Smooth muscle cell of the brain vasculature (primary cell): Measurements from ENCODE around the gene NEUROD6.

ENCODE experiments used
- DNase-seq: peaks from one replicate; pipeline ENCODE4 v3.0.0-alpha.2; 2012; ENCODE audit warnings: low read depth, low spot score

NEUROD6 gene

DNA sequence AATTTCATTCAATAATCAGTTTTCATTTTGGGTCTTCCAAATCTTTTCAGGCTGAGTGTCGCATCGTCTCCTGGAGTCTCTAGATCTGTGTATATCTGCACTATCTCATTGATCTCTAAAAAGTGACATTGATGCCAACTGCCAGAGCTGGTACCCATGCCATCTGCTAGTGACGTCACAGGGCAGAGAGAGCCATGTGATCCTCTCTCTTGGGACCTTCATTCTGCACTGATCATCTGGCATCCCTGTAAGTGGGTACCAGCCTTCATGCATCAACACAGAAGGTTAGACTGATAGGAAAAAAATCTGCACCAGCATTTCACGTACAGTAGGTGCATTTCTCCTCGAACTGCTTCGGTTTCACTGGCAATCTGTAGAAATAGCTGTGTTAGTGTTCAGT lies at the start of gene NEUROD6:
Gene NEUROD6 (minus strand): TSS at position 124 of the 400 bp plus-strand sequence. CDS start 1,458 bp downstream, outside the sequence.
- DNase-seq: no peak

DNA sequence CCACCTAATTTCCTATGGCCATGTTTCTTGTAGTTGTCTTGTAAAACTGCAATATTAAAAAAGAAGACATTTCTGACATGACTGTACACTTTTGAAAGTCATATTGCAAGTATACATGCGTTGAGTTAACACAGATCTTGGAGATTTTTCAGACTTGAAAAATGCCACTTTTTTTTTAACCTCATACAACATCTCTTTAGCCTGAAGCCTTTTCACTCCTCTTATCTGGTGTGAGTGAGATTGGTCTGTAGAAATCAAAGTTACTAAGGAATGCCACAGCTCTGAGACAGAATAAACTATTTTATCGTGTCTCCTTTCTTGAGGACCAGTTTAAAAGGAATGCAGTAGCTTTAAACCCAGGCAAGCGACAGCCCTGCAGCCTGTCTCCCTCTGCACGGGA lies 43.9 kb upstream of the NEUROD6 start:
- DNase-seq: no peak

GRCh38 chr7:31382722-31383121 lies 42.2 kb upstream of the NEUROD6 start:
- DNase-seq: no peak

DNA sequence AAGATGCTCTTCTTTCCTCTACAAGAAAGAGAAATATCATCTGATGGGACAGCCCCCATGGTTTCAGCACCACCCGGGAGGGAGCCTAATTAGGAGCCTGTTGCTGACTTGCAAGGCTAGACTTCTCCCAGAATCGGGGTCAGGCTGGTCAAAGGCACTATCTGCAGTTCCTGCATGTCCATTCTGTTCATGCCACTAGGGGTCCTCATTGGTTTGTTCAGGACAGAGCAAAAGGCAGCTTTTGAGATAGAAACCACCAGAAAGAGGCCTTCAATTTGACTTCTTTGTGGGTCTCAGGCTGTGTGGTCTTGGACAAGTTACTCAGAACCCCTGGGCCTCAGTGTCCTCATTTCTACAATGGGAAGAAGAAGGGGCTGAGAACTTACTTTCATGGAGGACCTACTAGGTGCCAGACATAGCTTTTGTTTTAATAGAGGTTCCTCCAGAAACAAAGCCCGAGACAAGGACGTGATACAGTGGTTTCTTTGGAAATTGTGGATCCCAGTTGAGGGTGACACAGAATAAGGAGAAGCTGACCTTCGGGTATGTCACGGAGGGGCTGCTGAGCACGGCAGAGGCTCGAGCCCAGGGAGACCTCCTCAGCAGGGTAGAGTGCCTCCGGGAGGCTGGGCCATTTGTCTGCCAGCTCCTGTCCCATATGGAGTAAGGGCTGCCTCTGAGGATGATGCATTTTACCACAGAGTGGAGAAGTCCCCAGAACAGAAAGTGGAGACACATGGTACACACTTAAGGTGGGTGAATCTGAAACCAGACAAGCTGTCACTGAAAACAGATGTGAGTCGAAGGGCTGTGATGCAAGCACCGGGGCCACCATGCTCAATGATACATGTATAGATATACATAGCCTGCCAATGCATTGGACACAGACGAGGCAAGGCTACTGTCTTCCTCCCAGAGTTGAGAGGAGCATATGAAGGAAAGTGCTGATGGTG lies 33.1 kb upstream of the NEUROD6 start:
- DNase-seq: no peak

DNA sequence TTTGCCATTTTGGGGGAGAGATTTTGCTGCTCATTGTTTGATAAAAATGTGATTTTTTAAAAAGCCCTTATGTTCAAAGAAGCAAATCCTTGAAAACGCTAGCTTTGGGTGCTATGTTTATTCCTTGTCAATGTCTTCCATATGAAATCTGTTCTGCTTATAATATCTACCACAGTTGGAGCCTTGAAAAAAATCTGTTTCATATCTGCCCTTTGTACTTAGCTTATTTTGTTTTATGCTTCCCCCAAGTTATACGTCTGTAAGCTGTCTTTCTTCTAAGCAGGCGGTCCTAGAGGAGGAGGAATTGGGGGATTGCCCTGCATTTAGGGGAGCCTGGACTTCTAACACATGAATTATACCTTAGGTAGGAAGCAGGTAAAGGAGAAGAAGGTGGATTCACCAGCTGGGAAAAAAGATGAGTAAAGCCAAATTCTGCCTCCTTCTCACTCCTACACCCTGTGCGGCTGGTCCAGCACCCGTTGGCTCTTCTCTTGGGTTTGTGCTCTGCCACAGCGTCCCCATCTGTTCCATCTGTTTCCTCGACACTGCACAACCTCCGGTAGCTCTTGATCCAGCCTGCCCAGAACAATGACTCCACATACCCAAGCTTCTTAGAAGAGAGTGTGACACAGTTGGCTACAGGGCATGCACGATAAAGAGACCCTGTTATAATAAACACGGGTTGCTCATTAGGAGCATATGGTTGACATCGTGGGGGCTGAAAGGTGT lies 31.9 kb upstream of the NEUROD6 start:
- no peak for DNase-seq

DNA sequence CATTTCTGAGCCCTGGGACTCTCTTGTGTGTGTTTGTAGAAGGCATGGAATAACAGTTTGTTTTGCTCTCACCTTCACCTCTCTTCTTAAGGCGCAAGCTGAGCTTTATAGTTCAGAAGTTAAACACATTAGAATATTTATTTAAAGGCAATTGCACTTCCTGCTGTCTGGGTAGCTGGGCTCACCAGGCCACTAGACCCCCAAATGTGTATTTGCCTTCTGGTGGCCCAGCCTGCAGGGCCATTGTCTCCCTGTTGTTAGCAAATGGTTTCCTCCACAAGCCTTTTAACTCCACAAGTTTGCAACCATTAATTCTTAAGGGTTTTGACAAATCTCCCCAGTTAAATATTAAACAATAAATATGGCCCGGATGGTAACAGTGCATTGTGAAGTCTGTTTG lies 31.1 kb upstream of the NEUROD6 start:
- DNase-seq: no peak

- no peak for DNase-seq
These were observed 30.1 kb upstream of the NEUROD6 start for GRCh38 chr7:31370609-31371008.

GRCh38 chr7:31368620-31369019 lies 28.1 kb upstream of the NEUROD6 start:
- no peak for DNase-seq

DNA sequence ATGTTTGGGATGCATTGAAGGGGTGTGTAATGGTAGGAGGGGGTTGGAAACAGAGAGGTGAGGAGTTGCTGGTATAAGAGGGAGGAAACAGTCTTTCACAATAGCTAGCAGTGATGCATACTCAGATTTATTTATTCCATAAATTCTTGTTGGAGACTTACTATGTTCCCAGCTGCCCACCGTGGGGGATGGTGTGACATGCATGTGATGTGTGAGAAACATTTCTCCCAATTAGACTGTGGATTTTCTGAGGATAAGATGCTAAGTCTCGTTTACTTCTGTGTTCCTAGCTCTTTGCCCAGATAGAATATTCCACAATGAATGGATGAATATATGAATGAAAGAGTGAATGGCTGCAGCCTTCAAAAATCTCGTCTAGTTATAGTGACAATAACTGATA lies 23.0 kb upstream of the NEUROD6 start:
- no peak for DNase-seq

DNA sequence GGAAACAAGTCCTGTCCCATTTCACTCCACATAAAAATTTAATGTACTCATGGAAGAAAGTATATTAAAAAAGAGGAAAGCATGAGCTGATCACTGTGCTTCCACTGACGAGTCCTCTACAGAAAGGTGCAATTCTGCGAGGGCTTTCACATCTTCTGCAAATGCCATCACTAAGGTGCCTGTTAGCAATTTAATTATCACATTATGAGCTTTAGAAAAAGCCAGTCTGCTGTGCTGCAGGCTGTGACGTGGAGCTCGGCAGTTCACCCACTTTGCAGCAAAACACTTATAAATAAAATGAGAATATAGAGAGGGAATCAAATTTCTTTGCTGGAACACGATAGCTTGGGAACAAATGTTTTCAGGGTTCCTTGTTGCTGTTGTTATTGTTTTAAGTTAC lies 22.5 kb upstream of the NEUROD6 start:
- no peak for DNase-seq

DNA sequence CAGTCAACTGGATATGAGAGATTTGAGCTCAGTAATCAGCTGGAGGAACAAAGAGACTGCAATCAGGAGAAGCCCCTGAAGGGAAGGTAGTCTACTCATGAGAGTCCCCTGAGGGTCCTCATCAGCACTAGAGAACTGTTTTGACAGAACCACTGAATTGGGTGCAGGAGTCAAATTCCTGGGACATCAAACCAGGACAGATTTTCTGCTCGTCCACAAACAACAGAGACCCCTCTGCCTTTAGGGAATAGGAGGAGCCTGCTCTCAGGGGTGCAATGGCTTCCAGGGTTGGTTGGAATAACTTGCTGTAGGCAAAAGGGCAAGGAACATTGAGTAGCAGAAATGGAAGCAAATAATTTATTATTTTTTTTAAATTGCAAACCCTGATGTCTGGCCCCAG lies 21.9 kb upstream of the NEUROD6 start:
- no peak for DNase-seq

GRCh38 chr7:31358467-31358866 lies 17.9 kb upstream of the NEUROD6 start:
- DNase-seq: no peak

GRCh38 chr7:31345421-31345820 lies 4.9 kb upstream of the NEUROD6 start:
- no peak for DNase-seq

DNA sequence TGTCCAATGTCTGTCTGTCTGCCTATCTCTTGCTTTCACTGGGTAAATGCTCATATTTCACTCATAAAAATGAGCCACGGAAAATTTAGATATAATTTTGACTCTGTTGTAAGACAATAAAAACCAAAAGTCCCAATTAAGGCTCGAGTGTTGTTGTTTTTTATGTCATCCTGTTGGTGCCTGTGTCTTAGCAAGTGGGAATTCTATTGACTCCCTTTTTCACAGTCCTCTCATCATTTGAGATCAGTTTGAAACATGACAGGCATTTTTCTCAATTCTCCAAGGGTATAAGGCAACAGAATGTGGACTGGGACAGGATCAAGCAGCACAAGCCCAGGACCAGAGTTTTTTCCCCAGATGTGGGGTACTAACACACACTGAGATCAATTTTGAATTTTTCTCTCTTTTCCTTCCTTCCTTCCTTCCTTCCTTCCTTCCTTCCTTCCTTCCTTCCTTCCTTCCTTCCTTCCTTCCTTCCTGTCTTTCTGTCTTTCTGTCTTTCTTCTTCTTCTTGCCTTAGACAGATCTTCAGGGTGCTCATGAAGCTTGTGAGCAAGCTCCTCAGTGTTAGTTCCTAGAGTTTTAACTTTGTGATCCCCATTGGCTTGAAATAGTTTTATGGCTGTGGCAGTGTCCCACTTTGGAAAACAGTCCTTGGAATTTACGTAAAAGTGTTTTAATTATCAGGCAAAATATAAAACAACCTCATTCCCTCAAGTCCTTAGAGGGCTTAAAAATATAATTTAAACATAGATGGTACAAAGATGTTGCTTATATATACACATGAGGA lies 3.2 kb upstream of the NEUROD6 start:
- no peak for DNase-seq

GRCh38 chr7:31341141-31341540 lies 615 bp upstream of the NEUROD6 start:
- no peak for DNase-seq

GRCh38 chr7:31340051-31340450 lies 475 bp downstream of the NEUROD6 start:
- DNase-seq: no peak

GRCh38 chr7:31338706-31339105 lies 1.8 kb downstream of the NEUROD6 start:
- DNase-seq: no peak

DNA sequence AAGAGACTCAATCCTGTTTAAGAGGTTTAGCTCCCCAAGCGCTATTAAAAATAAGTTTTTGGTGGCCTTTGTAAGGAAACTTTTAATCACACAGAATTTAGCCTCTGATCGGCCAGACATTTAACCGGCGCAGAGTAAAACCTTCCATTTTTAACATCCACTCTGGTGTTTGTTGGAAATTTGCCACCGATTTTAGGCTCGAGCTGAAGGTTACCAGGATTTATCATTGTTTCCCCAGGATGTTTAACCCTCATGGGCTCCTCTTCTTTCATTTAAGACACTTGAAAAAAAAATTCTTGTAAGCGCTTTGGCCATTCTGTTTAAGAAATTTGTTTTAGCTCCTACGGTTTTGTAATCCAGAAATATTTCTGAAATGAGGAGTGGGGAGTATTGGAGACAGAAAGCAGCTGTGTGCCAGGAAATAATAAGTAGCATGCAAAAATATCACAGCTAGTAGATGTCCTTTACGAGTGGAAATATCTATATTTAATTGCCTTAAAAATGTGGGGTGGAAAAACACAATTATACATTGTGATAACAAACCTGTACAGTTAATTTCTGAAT lies 3.4 kb downstream of the NEUROD6 start:
- no peak for DNase-seq

DNA sequence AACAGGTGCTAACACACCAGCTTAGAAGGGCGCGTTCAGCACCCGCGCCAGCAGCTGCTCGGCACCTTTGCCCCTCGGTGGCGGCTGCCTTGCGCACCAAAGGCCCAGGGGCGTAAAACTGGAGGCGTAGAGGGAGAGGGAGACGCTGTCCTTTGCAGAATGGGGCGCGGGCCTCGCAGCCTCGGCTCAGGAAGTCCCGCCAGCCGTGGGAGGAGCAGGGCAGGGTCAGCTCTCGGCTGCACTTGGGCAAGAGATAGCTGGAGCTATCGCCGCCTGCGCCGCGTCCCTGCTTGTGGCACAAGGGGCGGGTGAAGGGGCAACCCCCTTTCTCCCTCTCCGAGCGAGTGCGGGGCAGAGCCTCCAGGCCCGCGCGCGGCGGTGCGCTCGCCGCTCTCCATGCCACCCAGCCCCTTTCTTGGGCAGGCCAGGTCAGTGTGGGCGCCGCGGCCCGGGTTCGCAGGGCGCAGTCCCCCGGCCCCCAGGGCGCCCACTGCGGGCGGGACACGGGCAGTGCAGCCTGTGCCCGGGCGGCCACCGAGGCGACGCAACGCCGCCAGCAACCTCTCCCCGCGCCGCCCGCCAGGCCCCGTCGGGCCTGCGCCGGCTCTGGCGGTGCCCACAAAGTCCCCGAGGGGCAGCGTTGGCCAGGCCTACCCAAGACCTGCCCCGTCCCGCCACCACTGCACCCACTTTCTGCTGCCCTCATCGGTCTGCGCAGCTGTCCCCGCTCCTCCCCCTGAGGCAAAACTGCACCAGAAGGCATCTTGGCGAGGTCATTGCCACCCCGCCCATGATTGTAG lies 4.1 kb downstream of the NEUROD6 start:
- no peak for DNase-seq

DNA sequence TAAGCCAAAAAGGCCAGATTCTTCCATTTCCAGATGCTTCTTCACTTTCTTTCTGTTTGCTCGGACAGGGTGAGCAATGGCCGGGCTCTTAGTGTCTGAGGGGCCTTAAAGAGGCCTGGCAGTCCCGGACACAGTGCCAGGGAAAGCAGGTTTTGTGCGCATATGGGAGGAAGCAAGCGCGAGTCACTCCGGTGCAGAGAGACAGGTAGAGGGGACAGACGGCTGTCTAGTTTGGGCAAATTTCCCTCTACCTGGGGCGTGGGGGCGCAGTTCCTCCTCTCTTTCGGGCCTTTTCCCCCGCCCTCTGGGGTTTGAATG lies 4.7 kb downstream of the NEUROD6 start:
- DNase-seq: no peak
